ENCODE data around the gene COBL.

COBL gene

DNA sequence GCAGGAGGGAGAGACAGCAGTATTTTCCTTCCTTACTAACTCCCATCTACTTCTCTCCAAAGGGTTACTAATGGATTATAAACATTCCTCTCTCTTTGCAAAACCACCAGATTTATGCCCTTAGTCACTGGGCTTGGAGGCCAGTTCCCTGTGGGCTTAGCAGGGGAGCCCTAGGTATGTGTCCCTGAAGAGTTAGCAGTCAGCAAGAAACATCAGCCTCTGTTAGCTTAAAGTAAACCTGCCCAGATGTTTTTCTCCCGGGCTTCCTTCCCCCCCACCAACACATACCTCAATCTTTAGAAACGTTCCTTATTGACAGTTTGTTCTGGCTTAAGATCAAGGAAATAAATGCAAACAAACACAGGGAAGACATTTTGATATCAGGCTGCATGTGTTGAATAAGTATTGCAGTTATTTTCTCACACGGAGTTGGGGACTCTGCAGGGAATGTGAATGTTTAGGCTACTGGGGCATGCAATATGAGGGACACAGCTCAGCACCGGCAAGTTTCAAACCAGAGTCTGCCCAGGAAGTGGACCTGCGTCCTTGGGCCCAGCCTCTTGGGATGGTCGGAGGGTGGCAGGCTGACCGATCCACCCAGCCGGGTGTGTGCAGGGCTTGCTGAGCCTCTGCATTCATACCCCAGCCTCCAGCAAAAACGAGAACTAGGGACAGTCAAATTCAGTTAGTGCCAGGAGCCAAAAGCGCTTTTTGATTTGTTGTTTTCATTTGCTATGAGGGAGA, 281.9 kb downstream of the COBL start:
- DNase-seq, result no peak

DNA sequence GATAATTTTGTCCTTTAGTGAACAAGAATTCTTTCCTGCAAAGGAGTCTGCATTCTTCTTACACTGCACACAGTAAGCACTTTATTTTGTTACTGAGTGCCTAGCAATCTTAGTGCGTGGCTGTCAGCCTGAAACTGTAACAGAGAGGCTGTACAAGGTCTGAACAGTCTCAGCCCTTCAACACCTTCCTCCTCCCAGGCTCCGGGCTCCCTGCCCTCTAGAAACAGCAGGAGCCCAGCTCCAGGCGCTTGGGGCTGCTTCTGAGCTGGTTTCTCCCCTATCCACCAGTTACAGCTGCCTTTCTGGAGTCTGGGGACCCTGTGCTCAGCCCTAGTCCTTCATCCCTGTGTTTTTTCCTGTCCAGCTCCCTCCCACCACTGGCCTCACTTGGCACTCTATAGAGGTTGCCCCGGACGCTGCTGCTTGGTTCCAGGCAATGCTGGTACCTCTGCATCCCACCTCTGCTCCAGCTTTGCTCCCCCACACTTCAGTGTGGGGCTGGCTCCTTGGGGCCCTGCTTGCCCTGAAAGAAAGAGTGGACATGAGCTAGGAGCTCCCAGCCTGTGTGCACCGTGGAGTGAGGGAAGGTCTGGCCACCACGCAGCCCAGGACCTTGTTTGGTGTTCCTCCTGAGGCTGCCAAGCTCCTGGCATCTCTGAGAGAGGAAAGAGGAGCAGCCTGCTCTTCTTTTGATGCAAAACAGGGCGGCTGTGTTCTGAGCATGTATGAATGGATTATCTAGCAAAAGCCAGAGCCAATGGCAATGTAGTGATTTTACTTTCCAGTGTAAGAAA, 282.7 kb downstream of the COBL start:
- no peak for DNase-seq

DNA sequence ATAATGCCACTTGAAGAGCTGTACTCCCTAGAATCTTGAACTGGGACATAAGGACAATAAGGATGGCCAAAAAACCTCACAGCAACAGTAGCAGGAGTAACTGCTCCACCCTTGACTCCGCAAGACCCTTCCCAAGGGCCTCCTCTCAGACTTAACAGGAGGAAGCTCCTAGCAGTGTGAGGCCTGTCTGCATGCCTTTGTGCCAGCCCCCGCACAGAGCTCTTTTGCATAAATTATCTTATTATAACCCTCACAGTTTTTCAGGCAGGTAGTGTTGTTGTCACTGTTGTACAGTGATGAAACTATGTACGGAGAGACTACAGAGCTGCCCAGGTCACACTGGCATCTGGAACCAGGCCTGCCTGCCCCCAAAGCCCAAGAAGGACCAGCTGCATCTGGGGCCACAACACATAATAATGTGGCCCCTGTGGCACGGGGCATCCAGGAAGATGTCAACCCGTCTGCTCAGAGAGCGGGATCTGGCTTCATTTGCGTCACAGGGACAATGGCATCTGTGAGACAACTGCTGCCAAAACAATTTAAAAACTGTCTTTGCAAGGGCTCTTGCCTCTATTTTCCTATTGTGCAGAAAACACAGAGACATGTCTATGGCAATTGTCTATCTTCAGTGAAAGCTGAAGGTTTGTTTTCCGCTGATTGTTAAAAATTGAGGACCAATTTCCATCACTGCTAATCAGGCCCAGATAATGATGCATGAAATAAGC, 284.7 kb downstream of the COBL start:
- no peak for DNase-seq

DNA sequence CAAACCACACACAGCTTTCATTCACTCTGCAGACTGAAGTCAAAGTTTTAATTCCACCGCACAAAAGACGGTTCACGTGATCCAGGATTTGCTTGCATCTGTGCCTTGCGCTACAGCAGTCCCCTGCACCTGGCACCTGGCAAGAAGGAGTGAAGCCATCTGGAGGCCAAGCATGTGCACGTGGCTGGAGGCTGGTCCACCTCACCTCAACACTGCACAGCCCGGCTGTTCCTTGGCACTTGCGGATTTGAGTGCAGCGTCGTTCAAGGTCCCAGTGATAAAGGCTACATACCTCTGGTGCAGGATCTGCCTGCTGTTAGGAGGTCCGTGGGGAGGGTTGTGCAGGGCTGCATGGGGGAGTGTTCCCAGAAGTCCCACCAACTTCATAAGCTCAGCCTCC, 285.4 kb downstream of the COBL start:
- DNase-seq, result no peak

DNA sequence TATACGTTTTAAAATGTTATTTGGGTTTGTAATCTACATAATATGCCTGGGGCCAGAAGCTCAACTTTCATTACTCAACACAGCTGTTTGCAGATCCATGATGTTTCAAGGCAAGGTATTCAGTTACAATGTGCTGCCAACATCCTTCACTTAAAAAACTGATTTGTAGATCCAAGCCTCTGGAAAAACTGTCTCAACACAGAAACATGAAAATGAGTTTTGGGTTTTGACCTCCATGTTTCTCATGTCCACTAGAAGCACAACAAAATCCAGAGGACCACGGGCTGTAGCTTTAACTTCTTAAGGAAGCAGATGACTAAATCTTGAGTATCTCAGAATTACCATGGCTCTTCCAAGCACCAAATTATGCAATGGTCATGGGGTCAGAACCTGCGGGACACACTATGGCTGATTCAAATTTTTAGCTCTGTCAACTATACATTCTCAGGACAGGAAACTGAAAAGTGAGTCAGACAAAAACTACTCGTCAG, 286.9 kb downstream of the COBL start:
- DNase-seq, result no peak

DNA sequence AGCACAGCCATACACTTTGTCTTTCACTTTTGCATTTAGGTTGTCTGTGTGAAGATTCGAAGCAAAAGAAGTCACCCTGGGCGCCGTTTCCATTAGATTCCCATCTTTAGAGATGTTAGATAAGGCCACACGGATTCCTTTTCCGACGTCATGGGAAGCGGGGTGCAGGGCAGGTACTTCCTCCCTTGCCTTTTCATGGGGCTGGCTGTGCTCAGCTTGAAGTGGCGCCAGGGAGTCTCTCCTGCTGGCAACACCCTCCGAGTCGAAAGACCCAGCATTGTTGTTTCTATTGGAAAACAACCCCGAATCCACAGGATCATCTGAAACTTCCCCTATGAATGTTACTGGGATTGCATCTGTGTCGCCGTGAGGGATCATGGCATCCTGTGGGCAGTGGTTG, 287.5 kb downstream of the COBL start:
- DNase-seq, result no peak

DNA sequence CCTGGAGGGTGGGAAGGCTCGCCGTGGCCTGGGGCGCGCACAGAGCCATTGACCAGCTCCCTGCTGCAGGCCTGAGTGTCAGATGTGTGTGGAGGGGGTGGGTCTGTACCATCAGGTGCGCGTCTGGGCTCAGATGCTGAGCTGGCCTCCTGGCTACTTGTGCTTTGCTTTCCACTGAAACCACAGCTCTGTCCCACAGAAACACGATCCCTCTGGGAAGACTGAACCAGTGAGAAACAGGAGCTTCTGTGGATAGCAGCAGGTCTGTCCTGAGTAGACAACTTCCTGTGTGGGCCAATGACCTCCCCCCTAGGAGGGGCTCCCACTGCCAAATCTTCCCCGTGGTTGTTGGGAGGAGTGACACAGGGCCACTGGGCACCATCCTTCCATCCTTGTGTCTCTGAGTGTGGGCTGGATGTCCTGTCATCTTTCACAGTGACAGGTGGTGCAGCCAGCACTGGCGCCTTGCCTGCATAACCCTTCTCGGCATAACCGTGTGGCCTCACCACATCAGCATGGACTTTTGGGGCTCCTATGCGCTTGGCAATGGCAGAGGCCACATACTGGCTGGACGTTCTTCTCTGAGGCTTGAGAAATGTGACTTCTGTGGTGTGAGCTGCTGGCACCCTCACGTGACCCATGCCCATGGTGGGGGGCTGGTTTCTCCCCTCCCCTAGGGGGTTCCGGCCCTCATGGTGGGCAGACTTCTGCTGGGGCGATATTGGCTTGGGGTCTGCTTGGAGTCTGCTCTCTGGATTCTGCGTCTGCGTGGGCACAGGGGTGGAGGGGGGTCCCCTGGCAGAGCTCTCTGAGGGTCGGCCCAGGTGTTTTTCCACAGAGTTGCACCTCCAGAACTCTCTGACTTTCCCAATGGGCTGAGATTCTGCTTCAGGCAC, 288.4 kb downstream of the COBL start:
- DNase-seq, result no peak

DNA sequence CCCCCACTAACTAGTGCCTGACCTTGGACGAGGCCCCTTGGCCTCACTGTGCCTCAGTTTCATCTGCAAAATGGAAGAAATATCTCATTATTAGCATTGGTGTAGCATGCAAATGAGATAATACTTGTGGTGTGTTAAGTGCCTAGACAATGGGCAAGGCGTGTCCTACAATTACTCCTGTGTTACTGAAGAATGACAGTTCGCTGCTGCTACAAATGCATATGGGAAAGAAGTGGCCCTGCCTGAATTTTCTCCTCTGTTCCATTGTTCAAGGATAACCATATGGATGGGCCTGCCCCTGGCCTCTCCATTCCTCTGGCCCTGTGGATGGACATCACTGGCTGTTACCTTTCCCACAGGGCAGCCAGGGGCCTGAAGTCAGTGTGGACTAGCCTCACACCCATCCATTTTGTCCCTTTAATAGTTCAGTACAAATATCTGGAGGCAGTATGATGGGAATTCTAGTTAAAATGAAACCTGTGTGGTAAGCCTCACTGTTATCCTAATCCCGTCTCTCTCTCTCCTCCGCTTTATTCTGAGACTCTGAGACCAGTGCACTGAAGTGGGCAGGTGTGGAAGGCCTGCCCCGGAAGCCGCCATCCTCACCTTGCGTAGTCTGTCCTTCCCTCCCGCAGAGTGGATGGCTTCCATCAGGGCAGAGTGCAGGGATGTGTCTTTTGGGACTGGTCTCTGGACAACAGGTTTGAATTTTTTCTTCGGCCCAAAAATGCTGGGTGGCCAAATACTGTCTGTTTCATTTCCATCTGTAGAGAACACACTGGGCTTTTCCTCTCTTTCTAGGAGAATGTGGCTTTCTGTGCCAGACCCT, 289.3 kb downstream of the COBL start:
- no peak for DNase-seq

DNA sequence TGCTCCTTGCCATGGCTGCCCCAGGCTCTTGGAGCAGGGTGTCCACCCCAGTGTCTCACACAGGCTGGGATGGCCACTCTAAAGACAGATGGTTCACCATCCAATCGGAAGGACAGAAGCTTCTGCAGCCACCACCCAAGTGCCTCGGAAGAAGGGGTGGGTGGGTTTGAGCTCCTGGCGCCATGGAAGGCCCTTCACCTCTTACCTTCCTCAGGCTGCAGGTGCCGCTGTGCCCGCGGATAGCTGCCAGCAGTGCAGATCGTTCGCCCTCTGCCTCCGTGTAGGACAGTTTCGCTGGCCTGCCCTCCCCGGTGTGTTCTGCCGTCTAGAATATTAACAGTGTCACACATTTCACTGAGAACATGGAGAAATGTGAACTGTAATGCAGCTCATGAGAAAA, 290.3 kb downstream of the COBL start:
- DNase-seq, result no peak

DNA sequence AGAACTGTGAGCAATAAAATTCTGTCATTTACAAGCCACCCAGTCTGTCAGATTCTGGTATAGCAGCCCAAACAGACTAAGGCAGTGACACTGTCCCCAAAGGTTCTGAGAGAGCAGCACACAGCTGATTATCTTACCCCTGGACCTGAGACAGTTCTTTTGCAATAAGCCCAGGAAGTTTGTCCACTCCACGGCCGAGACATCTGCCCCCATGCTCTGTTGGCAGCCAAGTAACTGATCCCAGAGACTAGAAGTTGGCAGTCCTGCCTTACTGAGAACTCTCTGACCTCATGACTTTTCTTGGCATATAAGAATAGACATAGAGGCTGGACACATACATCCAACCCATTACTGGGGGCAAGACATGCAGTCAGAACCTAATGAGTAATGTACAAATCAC, 290.9 kb downstream of the COBL start:
- DNase-seq, result no peak

DNA sequence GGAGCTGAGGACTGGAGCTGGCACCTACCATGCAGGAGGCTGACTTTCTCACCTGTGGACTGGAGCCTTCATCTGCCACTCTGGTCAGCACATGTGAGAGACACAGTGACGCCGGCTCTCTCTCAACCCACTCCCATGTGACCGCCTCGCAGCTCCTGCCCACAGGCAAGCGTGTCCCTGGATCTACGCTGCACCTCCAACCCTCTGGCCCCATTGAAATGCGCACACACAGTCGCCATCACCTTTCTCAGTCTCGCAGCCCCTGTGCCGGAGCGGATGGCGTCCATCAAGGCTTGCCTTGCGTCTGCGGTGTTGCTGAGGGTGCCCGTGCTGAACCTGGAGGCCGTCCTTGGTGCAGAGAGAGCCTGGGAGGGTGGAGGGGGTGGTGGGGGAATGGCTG, 291.7 kb downstream of the COBL start:
- no peak for DNase-seq

DNA sequence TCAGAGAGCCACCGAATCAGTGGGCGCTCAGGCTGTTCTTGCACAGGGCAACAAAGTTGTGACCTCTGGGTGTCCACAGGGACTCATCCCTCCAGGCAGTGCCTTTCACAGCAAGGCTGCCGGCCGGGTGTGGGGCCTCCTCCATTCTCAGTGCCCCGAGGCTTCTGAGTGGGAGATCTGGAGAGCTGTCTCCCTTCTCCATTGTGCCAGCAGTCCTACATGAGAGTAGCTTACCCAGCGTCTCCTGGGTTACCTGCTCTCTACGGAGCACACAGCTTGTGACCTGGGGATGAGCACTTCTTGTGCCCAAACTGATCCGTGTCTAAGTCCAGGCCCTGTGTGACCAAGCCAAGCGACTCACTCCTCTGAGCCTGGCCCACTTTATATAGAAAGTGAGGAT, 293.1 kb downstream of the COBL start:
- no peak for DNase-seq

DNA sequence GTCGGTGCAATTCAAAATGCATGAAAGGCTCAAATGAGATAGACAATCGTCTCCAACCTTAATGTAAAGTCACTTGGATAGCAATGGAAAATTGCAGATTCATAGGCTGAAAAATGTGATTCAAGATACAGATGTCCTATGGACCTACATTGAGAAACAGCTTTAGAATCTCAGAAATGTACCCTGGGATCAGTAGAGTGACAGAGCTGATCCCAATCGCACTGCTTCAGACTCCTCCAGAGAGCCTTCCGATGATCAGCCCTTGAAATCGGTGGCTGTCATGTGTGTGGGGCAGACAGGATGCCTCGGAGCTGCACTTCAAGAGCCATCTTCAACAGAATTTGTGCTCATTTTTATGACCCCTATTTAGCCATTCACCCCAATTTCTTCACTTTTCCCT, 293.8 kb downstream of the COBL start:
- DNase-seq, result no peak

DNA sequence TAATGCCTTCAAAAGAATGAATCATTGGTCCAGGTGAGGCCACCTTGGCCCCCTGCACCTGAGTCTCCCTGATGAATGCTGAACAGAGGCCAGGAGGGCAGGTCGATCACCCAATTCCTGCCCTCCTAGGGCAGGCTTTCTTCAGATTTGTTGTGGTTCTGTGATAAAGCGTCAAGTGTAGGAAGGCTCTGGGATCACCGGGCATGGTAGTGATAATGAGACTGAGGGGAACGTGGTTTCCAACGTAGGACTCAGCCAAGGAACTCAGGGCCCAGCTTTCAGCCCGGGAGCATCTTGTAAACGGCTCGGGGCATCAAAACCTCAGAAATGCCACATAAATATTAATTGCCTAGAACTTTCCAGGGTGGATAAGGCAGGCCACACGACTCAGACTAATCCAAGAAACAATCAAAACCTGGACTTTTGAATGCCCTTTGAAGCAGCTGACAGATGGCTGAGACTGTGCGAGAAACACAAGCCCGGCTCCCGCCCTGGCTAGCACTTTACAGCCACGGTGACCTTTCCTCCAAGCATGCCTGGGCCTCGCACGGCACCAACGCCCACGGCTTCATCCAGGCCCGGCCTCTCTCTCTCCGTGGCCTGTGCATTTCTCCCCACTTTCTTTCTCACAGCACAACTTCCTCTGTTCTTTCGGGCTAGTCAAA, 294.6 kb downstream of the COBL start:
- no peak for DNase-seq

DNA sequence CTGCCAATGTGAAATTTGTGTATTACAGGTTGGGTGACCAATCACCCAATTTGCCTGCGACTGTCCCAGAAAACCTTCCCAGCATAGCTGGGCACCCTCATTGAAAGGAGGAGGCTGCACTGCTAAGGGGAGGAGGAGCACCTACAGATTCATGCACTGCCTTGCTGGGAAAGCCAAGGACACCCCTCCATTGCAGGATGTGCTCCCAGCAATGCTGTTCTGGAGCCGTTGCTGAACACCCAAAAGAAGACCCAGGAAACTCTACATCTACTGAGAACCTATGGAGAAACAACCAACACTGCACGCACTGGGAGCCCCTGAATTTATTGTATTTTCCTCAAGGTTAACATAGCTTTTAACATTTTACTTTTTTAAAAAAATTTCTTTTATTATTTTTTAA, 295.7 kb downstream of the COBL start:
- no peak for DNase-seq

DNA sequence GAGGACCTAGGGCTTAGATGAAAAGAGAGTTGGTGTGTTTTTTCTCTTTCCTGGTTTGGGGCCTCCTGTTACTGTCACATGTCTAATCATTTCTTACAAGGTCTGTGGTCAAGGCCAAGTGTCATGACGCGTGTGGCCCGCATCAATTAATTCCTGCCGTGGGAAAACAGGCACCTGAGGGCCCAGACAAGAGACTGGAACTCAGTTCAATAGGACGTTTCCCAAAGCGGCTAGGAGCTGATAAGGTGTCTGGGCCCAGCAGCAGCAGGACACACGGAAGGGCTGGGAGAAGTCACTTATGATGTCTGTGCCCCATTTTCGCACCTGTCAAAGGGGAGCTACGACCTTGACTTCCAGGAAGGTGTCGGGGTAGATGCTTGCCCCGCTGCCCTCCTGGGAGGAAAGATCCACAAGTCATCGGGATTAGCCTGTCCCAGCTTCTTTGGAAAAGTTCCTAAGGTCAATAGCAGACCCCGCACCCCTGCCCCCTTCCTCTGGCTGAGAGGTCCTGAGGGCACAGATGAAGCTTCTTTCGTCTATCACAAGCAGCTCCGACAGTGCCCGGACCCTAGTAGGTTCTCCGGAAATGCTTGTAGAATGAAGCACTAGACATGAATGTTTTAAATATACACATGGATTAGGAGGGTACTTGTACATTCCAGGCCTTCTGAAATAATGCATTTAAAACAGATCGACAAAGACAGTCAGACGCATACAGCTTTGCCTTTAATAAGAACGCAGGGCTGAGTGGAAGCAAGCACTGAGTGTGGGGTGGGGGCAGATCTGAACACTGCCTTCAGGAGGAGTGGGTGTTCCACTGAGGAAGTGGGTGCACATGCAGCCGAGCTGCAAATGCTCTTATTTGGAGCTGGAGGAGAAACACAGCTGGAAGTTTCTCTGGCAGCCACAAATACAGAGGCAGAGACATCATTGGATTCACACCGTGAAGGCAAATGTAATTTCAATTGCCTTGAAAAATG, 296.4 kb downstream of the COBL start:
- peak in 1 of 2 experiments; percentile 39 for DNase-seq

DNA sequence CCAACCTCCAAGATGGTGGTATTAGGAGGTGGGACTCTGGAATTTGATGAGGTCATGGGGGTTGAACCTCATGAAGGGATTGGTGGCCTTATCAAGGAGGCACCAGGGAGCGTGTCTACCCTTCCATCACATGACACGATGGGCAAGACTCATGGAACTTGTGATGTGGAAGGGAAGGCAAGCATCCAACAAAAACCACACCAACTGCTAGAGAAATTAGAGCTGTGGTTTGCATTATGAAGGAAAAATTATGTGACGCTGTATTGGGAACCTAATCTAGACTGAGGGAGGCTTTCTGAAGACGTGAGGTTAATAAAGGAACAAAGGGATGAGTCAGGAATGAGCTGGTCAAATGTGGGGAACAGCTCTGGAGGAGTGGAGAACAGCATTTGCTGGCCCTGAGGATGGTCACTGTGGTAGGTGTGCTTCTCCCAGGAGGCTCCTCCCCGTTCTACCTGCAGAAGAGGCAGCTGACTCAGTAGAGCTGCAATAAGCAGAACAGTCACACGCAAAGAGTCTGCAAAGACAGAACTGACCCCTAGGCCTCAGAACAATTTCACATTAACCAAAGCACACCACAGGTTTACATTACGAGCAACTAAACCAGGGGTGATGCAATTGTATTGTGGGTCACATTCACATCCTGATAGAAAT, 297.3 kb downstream of the COBL start:
- DNase-seq, result no peak

DNA sequence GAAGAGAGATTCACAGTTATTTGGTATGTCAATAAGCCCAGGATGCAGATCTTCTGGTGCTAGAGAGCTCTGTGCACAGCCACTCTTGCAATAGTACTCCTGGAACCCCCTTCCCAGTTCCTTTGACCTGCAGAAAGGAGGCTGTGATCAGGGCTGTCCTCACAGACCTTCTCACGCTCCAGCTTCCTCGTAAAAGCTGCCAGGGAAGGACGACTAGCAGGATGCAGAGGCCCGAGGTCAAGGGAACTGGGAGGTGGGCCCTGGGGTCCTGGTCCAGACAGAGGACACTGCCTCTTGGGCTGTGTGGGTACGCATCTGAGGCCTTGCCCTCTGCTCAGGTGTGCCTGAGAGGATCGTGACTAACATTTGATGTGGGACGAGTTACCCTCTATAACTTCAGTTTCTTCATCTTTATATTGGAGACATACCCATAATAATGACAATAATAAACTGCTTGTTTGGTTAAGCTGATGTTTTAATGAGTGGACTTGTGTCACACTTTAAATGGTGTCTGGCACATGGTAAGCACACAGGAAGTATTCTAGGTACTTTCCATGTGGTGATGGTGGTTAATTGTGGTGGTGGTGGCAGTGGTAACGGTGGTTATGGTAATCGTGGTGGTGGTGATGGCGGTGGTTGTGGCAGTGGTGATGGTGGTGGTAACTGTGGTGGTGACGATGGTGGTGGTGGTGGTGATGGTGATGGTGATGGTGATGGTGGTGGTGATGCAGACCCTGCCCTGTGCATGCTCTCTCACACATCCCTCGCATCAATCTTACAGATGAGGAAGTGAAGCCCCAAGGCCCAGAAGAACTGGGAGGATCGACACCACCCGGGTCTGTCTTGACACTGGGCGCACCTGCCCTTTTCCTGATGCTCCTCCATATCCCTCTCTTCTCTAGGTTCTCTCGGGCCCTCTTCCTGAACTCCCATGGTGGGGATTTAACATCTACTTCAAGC, 298.8 kb downstream of the COBL start:
- no peak for DNase-seq

Data from NCI-H2081 (cell line).